GM12878 (cell line): ENCODE measurements around the gene AP2B1. TPM values are rescaled to one million over a fixed set of nuclear protein-coding genes. Genes with fewer than 3 reads are reported as not detected.

Experiments
- ATAC-seq: fragments of 200-7000 bp; cut with Tn5 transposase; 3 replicates; pipeline ENCODE4 v1.9.1; 2020; ENCODE audit warnings: mild to moderate bottlenecking, moderate library complexity
- BruUV-seq: library from RNA; stranded (reverse); fragments of 400-500 nt; replicated peaks from 2 replicates; lab custom pipeline; 2021; lab: Mats Ljungman, UMichigan
- CTCF ChIA-PET: fragments of 300-600 bp; sonication (Branson Sonifier 250); formaldehyde crosslinking; extraction: SDS; loops from one replicate; lab custom pipeline; 2021; ENCODE audit warnings: inconsistent platforms; lab: Yijun Ruan, JAX
- POLR2A ChIA-PET: fragments of 350-600 bp; formaldehyde crosslinking; extraction: SDS; loops from one replicate; lab custom pipeline; 2021; ENCODE audit warnings: inconsistent platforms; lab: Charles Lee
- RAD21 ChIA-PET: fragments of 300-600 bp; sonication (Branson Sonifier 250); formaldehyde crosslinking; loops from one replicate; lab custom pipeline; 2023; ENCODE audit warnings: antibody characterized with exemption; ENCODE audit not compliant: unreplicated experiment; lab: Charles Lee
- SMC1A ChIA-PET: fragments of 300-600 bp; sonication (Branson Sonifier 250); formaldehyde crosslinking; loops from one replicate; lab custom pipeline; 2023; ENCODE audit not compliant: unreplicated experiment, uncharacterized antibody; lab: Charles Lee
- DNase-seq: peaks from one replicate; pipeline ENCODE4 v3.0.0-alpha.2; 2011; ENCODE audit warnings: low read depth, low spot score
- FAIRE-seq: peaks from 3 replicates; lab custom pipeline; 2011; peaks lifted over from hg19 to GRCh38; lab: Jason Lieb, UNC
- H2AFZ ChIP-seq: 2 replicates; pipeline ENCODE4 v1.6.0; 2011; ENCODE audit warnings: low read depth, low read length, control low read depth; ENCODE audit not compliant: control insufficient read depth
- H3K27ac ChIP-seq: 2 replicates; pipeline ENCODE4 v1.5.1; 2011; ENCODE audit warnings: control low read depth; ENCODE audit not compliant: control insufficient read depth, insufficient read depth
- H3K27me3 ChIP-seq, 2 experiments: replicated peaks in 1 of 2; 2 replicates each; pipeline versions ENCODE4 v1.6.0 to v1.6.1; 2011; ENCODE audit warnings: low read length in 1 of 2; ENCODE audit not compliant: control insufficient read depth in 2 of 2, insufficient read depth in 2 of 2
- H3K36me3 ChIP-seq, 2 experiments: 2 replicates each; pipeline ENCODE4 v1.5.1; 2011; ENCODE audit warnings: low read length in 1 of 2; ENCODE audit not compliant: control insufficient read depth in 2 of 2, insufficient read depth in 2 of 2
- H3K4me1 ChIP-seq: 2 replicates; pipeline ENCODE4 v1.6.1; 2011; ENCODE audit warnings: mild to moderate bottlenecking, low read length, moderate library complexity, mixed read lengths; ENCODE audit not compliant: control insufficient read depth, insufficient read depth
- H3K4me2 ChIP-seq: 2 replicates; pipeline ENCODE4 v1.6.0; 2011; ENCODE audit warnings: control low read depth; ENCODE audit not compliant: control insufficient read depth, insufficient read depth
- H3K4me3 ChIP-seq: fragments of 200-600 bp; sonication (generic); 2 replicates; pipeline ENCODE4 v1.5.1; 2016
- H3K79me2 ChIP-seq: 2 replicates; pipeline ENCODE4 v1.6.0; 2011; ENCODE audit warnings: low read length; ENCODE audit not compliant: control insufficient read depth, insufficient read depth
- H3K9ac ChIP-seq: 2 replicates; pipeline ENCODE4 v1.8.0; 2011; ENCODE audit warnings: low read length, control low read depth, mixed read lengths; ENCODE audit not compliant: control insufficient read depth, insufficient read depth
- H3K9me3 ChIP-seq: replicated peaks from 3 replicates; pipeline ENCODE4 v1.5.1; 2011; ENCODE audit warnings: mild to moderate bottlenecking, low read length; ENCODE audit not compliant: control insufficient read depth, insufficient read depth
- H4K20me1 ChIP-seq: 2 replicates; pipeline ENCODE4 v1.6.0; 2011; ENCODE audit not compliant: control insufficient read depth, insufficient read depth
- FOXK2 ChIP-seq: fragments of 450-650 bp; IDR thresholded peaks from 2 replicates; pipeline ENCODE4 v1.6.1; 2017; ENCODE audit warnings: mild to moderate bottlenecking, moderate library complexity
- HDAC2 ChIP-seq: fragments of 200-600 bp; sonication (generic); IDR thresholded peaks from 2 replicates; pipeline ENCODE4 v1.6.1; 2017
- IKZF2 ChIP-seq, 2 experiments: fragments of 450-650 bp; IDR thresholded peaks; 2 replicates each; pipeline ENCODE4 v1.6.1; 2017; ENCODE audit warnings: mild to moderate bottlenecking in 2 of 2, moderate library complexity in 2 of 2
- PAX8 ChIP-seq: fragments of 450-650 bp; IDR thresholded peaks from 2 replicates; pipeline ENCODE4 v1.6.1; 2017; ENCODE audit warnings: mild to moderate bottlenecking, moderate library complexity
- PML ChIP-seq: IDR thresholded peaks from 2 replicates; pipeline ENCODE4 v1.6.1; 2012; ENCODE audit warnings: low read length, inconsistent platforms
- POLR2A ChIP-seq: IDR thresholded peaks from 2 replicates; pipeline ENCODE4 v1.6.1; 2011; ENCODE audit warnings: low read depth, mild to moderate bottlenecking, low read length
- RCOR1 ChIP-seq: conservative IDR thresholded peaks from 2 replicates; pipeline ENCODE4 v1.6.1; 2012; ENCODE audit warnings: low read depth, low read length, improper control_type of control experiment
- RUNX3 ChIP-seq: IDR thresholded peaks from 2 replicates; pipeline ENCODE4 v1.6.1; 2012; ENCODE audit warnings: low read length, inconsistent platforms
- SUZ12 ChIP-seq: fragments of 200-600 bp; sonication (generic); IDR thresholded peaks from one replicate; pipeline ENCODE4 v1.6.1; 2018; ENCODE audit warnings: antibody characterized with exemption, mild to moderate bottlenecking; ENCODE audit not compliant: unreplicated experiment
- TCF3 ChIP-seq: IDR thresholded peaks from 2 replicates; pipeline ENCODE4 v1.6.1; 2012; ENCODE audit warnings: low read depth, mild to moderate bottlenecking, low read length, borderline replicate concordance; ENCODE audit not compliant: insufficient read depth
- WGBS: methylation state at CpG from one replicate; pipeline ENCODE4 v1.1.6; 2016; ENCODE audit warnings: low lambda C conversion rate; ENCODE audit not compliant: insufficient replicate concordance, insufficient coverage; ENCODE audit errors: missing lambda C conversion rate; 5-methylcytosine and 5-hydroxymethylcytosine counted together
- in situ Hi-C: fragments of 300-500 bp; cut with MboI; formaldehyde crosslinking; loops from 9 replicates; pipeline ENCODE4 v1.14.3; 2018; ENCODE audit warnings: mixed read lengths
- intact Hi-C: fragments of 100-400 bp; cut with micrococcal nuclease; formaldehyde crosslinking; loops from one replicate; pipeline ENCODE4 v1.14.2; 2022; ENCODE audit not compliant: unreplicated experiment
- polyA plus RNA-seq, 11 experiments: library from polyadenylated mRNA; depleted of rRNA in 4 of 11; unstranded in 6 of 11; stranded (reverse) in 5 of 11; fragments of >200 nt; fragmentation: Nextera tagmentation in 4 of 11; fragmentation: Illumina TruSeq in 1 of 11; extraction: Ambion mirVana in 4 of 11; extraction: Trizol in 1 of 11; gene quantifications; 1 replicate in 1 of 11; 2 replicates in 10 of 11; pipeline versions ENCODE4 v1.2.1 to v1.2.3, GENCODE V29; 2011 to 2016; ENCODE audit warnings: inconsistent platforms in 2 of 11, missing spikeins in 2 of 11, low read depth in 1 of 11
- total RNA-seq, 4 experiments: library from RNA; depleted of rRNA in 3 of 4; stranded (reverse); fragments of >200 nt in 3 of 4; fragmentation: Illumina TruSeq in 1 of 4; extraction: Trizol in 1 of 4; gene quantifications; 2 replicates each; pipeline versions ENCODE4 v1.2.1 to v1.2.3, GENCODE V29; 2013 to 2021
- TF ChIP-seq, protein P1 (sequence below): fragments of 450-650 bp; IDR thresholded peaks from 2 replicates; pipeline ENCODE4 v1.6.1; 2018; ENCODE audit warnings: mild to moderate bottlenecking, low read depth, moderate library complexity; ENCODE audit not compliant: partially characterized antibody

The AP2B1 gene
- total and polyA plus RNA-seq, 10 of the 15 experiments (the other 5 are each of a cell fraction or from before 2014, with no cell fraction given) = 18.6 to 112 (median 53.9) TPM

DNA sequence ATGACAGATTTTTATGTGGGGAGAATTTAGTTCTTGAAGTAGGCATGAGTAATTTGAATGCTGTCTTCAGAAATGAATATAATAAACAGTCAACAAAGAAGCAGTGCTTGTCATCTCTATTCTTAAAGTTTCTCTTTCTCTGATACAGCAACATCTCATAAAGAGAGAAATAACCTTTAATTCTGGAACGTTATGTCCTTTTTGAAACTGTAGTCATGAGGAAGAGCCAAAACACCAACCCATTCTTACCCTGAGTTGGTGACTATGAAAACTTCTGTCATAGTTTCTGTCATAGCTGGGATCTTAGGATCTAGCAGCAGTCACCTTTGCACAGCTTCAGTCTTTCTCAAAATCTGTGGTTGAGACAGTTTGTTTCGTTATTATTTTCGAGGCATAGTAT, 129.1 kb downstream of the AP2B1 start:
- 0% methylated on average over 3 of the region's 3 CpGs for WGBS
- no peaks in the 10 kb centered on the region for H3K27me3 ChIP-seq
- no peak overlapping the region for H2AFZ ChIP-seq
- ChIA-PET POLR2A (no interaction called here), CTCF (interaction anchor here (1.0 kb wide), 1 partner anchor 103 kb away, joined by 3 read pairs; no protein-coding TSS in a partner anchor), RAD21 (no interaction called here)
- no peak overlapping the region for H3K4me2 ChIP-seq
- in situ Hi-C loops (no loop called here), intact Hi-C loops (no loop called here)
- peaks cover 3 to 34% of the 10 kb centered on the region in 2 experiments for H3K36me3 ChIP-seq
- FAIRE-seq = no peak
- no peaks in the 10 kb centered on the region for H3K4me1 ChIP-seq
- no peak overlapping the region for H3K27ac ChIP-seq
- H3K79me2 ChIP-seq = no peaks in the 10 kb centered on the region
- TF ChIP-seq FOXK2 = no peak
- TF ChIP-seq PAX8 = no peak
- TF ChIP-seq RCOR1 = no peak
- TF ChIP-seq IKZF2 (IDR thresholded peaks at IDR 0.05) = no peak
- no peak for TF ChIP-seq POLR2A
- TF ChIP-seq, protein P1, sequence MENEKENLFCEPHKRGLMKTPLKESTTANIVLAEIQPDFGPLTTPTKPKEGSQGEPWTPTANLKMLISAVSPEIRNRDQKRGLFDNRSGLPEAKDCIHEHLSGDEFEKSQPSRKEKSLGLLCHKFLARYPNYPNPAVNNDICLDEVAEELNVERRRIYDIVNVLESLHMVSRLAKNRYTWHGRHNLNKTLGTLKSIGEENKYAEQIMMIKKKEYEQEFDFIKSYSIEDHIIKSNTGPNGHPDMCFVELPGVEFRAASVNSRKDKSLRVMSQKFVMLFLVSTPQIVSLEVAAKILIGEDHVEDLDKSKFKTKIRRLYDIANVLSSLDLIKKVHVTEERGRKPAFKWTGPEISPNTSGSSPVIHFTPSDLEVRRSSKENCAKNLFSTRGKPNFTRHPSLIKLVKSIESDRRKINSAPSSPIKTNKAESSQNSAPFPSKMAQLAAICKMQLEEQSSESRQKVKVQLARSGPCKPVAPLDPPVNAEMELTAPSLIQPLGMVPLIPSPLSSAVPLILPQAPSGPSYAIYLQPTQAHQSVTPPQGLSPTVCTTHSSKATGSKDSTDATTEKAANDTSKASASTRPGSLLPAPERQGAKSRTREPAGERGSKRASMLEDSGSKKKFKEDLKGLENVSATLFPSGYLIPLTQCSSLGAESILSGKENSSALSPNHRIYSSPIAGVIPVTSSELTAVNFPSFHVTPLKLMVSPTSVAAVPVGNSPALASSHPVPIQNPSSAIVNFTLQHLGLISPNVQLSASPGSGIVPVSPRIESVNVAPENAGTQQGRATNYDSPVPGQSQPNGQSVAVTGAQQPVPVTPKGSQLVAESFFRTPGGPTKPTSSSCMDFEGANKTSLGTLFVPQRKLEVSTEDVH = no peak
- TF ChIP-seq TCF3 = no peak
- TF ChIP-seq SUZ12 = no peak
- no peak for TF ChIP-seq HDAC2
- TF ChIP-seq PML = no peak
- TF ChIP-seq RUNX3 = no peak
- TF ChIP-seq, all 136 proteins: peak for 0
- ATAC-seq (no peak), DNase-seq (no peak)
- no TSS peak for BruUV-seq
- SMC1A ChIA-PET = interaction anchor here (1.0 kb wide), 1 partner anchor 102 kb away, joined by 3 read pairs; no protein-coding TSS in a partner anchor
- Histone ChIP-seq H4K20me1 (no peaks in the 10 kb centered on the region), H3K9me3 (no peaks in the 10 kb centered on the region), H3K4me3 (no peak overlapping the region), H3K9ac (no peak overlapping the region)
